ENCODE results near the gene ZNF436.

DNA sequence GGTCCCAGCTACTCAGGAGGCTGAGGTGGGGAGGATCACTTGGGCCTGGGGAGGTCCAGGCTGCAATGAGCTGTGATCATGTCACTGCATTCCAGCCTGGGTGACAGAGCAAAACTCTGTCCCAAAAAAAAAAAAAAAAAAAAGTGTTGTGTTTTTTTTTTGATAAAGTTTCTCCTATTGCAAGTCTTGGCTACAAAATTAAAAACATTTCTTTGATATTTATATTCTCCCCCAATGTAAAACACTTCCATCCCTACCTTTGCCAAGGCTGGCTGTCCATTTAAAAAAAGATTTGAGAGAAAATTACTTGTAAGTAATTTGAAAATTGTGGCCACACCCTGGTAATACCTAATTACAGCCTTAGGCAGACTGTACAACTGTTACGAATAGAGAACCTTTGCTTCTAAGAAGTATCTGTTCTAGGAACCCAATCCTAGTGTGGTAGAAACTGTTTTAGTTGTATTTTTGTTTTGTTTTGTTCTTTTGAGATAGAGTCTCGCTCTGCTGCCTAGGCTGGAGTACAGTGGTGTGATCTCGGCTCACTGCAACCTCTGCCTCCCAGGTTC, 11.2 kb downstream of the ZNF436 start:
- TF ChIP-seq, protein P1, sequence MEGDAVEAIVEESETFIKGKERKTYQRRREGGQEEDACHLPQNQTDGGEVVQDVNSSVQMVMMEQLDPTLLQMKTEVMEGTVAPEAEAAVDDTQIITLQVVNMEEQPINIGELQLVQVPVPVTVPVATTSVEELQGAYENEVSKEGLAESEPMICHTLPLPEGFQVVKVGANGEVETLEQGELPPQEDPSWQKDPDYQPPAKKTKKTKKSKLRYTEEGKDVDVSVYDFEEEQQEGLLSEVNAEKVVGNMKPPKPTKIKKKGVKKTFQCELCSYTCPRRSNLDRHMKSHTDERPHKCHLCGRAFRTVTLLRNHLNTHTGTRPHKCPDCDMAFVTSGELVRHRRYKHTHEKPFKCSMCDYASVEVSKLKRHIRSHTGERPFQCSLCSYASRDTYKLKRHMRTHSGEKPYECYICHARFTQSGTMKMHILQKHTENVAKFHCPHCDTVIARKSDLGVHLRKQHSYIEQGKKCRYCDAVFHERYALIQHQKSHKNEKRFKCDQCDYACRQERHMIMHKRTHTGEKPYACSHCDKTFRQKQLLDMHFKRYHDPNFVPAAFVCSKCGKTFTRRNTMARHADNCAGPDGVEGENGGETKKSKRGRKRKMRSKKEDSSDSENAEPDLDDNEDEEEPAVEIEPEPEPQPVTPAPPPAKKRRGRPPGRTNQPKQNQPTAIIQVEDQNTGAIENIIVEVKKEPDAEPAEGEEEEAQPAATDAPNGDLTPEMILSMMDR (optimal IDR thresholded peaks at IDR 0.05 in 1 of 3, IDR thresholded peaks at IDR 0.05 in 1 of 3, conservative IDR thresholded peaks at IDR 0.05 in 1 of 3; ENCODE audit: extremely low read depth in 1 of 3, insufficient read depth in 2 of 3, low read length in 3 of 3), result no peak
- TF ChIP-seq EZH2 (IDR thresholded peaks at IDR 0.05; ENCODE audit: low read length), result no peak
